Kasumi-1 (cell line): Measurements from ENCODE around the gene MFN2.

ENCODE experiments used
- DNase-seq, 2 experiments: peaks; one replicate each; lab custom pipeline; 2025; lab: John Stamatoyannopoulos, UW

MFN2 gene

DNA sequence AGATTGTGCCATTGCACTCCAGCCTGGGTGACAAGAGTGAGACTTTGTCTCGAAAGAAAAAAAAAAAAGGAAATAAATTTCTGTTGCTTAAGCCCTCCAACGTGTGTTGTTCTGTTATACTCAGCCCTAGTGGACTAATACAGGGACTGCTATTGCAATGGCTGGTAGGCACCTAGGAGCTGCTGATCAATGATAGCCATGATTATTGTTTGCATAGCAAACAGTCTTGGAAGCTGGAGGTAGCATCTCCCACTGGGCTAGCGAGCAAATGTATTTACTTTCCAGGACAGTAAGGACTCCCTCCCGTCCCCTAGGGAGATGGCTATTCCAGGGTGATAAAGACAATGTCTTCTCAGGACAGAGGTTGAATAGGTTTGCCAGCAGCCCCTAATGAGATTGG lies 69.4 kb downstream of the MFN2 start:
- DNase-seq: no peak

DNA sequence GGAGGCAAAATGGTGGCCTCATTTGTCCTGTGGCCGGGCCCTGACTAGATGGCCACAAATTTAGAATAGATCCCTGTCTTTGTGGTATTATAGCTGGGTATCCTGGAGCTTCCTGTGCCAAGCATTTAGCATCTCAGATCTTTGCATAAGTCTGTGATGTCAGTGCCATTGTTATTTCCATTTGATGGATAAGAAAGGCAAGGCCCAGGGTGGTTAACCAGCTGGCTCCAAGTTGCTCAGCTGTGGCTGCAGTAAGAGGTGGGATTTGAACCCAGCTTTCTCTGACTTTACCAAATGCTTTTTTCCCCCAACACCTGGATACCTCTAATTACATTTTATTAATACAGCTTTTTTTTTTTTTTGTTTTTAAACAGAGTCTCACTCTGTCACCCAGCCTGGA lies 71.1 kb downstream of the MFN2 start:
- no peak for DNase-seq

DNA sequence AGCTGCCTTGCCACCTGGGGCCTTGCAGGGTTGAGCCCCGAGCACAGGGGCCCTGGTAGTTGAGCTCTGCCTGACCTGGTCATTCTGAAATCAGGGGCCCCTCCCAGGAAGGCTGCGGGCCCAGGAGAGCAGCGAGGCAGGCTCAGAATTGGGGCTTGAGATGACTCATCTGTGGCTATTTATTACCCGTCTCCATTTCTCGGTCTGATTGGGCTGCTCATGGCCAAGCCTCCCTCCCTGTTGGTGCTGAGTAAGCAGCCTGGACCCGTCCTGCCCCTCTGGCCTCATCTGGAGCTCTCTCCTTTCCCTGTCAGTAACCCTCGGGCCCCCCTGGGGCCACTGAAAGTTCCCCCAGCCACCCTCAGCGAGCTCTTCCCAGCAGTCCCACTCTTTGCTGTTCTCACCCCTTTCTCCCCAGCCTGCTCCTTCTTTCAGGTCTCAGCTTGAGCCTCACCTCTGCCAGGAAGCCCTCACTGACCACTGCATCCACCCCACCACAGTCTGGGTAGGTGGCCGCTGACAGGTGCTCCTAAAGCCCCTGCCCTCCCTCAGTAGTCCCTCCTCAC lies 71.8 kb downstream of the MFN2 start:
- DNase-seq: peak; percentile 34 to 35

DNA sequence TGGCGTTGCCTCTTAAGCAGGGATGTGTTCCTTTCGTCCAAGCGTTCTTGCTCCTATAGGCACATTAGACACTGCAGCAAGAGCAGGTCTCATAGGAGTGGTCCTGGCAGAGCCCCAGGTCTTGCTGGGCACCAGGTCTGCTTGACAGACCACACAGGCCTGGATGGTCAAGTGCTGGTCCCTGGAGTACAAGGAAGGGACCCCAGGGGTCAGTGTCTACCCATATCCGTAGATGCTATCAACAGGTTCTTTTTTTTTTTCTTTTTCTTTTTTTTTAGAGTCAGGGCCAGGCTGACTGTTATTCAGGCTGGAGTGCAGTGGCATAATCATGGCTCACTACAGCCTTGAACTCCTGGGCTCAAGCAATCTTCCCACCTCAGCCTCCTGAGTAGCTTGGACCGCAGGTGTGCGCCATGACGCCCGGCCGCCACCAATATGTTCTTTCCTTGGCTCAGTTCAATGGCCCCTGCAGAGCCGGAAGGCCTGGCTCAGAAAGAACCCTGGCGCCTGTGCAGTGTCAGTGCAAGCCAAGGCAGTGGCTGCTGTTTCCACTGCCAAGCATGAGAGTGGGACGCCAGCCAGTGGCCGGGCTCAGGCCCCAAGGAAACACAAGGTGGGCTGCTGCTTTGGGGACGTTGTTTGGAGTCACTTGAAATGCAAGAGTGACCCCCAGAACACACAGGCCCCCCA lies 72.9 kb downstream of the MFN2 start:
- DNase-seq: no peak

DNA sequence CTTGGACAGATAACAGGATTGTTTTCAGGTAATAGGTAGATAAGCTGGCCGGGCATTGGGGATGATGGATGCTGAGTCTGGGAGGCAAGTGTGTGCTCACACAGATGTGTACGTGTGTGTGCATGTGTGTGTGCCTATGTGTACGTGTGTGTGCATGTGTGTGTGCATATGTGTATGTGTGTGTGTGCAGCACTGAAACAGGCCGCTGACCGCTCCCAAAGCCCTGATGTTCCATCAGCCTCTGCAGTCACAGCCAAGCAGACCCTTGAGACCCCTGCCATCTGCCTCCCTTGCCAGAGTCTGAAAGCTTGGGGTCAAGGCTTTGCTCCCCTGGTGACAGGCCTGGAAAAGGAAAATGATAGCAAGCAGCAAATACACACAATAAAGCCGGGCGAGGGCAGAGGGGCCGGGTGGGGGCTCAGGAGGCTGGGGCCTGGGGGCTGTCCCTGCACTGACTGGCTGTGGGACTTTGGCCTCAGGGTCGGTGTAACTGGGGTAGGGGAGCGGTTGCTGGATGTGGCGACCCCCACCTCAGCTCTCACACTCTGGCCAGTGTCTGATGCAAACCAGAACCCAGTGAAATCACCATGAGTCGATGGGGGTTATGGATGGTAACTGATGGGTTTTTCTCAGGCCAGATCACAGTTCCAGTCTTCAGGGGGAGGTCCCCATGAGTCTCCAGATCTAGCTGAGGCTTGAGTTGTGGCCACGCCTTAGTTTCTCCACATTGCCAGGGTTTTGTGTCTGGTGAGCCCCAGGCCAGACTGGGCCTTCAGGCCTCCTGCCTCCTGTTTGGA lies 73.7 kb downstream of the MFN2 start:
- no peak for DNase-seq

DNA sequence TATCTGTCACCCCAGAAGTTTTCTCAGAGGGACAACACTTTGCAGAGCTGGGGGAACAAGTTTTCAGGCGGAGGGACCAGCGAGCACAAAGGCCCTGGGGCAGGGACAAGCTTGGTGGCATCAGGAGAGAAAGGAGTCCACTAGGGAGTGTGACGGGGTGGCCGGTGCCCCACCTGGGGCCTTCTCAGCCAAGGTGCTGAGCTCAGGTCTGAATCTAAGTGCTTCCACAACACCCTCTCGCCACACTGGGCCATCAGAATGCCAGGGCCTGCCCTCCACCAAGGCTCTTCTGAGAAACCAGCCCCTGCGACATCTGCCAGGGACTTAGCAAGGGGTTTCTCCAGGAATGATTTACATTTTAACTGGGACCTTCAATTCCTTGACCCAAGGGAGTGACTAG lies 75.0 kb downstream of the MFN2 start:
- no peak for DNase-seq

DNA sequence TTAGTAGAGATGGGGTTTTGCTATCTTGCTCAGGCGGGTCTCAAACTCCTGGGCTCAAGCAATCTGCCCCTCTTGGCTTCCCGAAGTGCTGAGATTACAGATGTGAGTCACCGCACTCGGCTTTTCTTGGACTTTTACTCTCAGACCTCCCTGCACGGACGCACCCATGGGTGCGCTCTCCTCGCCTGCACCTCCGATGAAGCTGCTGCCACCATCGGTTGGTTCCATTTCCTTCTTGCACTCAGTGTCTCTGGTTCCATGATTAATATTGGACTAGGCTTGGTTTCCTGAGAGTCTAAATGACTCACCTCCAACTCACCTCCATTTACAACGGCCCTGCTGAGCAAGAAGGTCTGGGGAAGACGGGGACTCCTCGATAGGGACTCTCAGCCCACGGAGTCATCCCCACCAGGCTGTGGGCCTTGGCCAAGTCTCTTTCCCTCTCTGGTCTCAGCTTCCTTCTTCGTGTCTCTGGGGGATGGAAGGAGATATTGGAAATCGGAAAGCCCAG lies 76.1 kb downstream of the MFN2 start:
- DNase-seq: no peak

DNA sequence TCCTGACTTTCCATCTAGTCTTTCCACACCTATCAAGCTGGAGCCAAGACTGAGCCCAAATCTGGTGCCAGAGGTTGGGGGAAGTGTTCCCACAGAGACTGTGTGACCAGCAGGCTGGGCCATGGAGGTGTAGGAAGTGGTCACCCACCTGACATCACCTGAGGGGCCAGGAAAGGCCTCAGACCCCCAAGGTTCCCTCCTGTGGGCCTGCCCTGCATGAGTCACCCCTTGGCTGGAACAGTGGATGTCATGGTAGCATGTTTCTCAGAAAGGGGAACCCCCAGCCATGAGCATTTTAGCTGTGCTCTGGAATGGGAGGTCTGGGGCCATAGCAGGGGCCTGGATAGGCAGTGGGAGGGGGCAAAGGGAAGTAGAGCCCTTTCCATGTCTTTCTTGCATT lies 77.1 kb downstream of the MFN2 start:
- peak in 1 of 2 experiments; percentile 11 for DNase-seq

DNA sequence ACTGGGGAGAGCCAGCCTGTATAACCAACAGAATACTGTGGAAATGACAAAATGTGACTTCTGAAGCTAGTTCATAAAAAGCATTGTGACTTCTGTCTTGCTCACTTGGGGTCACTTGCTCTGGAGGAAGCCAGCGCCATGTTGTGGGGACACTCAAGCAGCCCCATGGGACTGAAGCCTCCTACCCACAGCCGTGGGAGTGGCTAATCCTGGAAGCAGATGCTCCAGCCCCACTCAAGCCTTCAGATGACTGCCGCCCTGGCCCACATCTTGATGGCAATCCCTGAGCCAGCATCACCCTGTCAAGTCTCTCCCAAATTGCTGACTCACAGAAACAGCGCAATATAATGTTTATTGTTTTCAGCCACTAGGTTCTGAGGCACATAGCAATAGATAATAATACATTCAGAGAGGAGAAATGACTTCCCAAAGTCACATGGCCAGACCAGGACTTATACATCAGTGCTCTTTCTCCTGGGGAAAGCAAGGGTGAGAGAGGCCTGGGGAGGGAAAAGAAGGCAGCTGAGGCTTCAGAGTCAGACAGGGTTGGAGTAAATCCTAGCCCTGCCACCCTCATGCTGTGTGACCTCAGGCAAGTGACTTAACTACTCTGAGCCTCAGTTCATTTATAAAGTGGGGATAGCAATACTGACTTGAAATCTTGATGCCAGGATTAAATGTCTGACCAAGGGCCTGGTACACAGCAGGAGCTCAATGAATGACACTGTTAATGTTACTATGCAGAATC lies 77.9 kb downstream of the MFN2 start:
- DNase-seq: no peak

DNA sequence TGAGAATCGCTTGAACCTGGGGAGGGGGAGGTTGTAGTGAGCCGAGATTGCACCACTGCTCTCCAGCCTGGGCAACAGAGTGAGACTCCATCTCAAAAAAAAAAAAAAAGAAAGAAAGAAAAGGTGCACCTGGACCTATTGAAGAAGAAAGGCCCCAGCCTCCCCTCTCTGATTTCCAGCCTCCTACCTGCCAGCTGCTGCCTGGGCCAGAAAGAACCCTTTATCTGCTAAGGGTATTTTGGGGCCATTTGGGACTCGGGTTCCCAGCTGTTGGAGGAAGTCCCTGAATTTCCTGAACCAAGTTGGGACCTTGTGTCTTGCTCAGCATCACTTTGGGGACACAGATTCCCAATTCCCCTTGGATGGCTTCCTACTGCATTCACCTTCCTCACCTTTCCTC lies 79.0 kb downstream of the MFN2 start:
- no peak for DNase-seq

DNA sequence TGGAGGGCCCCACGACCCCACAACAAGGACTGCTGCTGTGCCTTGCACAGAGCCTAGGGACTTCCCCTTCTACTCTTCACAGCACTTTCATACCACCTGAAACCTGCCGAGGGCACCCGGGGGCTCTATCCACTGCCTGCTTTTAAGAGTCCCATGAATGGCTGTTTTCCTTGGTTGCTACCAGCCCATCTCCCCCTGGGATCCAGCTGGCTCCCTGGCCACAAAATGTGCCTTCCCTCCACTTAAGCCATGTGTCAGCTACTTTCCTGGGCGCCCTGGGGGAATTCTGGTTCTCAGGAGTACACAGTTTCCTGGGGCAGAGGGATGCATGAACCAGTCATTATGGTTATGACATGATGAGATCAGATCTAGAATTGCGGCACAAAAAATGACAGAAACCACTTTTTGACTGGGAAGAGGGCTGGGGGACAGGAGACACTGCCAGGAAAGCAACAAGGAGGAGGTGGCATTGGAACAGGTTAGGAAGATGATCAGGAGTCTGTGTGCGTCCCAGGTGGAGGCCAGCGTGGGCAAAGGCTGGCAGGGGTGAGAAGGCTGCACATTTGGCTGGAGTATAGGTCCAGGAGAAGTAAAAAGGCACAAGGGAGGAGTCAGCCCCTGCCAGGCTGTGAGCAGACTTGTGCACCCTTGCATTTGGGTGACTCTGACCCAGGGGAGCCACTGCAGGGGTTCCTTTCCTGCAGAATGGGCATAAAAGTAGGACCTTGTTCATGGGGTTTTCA lies 79.6 kb downstream of the MFN2 start:
- no peak for DNase-seq

DNA sequence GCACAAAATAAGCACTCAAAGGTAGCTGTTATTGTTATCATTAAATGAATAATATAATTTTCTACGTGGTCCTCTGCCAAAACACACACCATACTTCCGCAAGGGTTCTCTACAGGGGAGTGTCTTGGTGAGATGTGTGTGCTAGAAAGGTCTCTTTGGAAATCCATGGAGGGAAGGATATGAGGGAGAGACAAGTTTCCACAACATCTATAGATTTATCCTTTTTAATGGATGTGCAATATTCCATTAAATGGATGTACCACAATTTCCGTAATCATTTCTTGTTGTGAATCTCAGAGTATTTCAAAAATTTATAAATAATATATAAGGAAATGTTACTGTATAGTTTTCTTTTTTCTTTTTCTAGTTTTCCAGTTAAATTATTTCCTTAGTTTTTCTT lies 80.3 kb downstream of the MFN2 start:
- DNase-seq: no peak
